ENCODE data around the gene FBN3.
A peak's percentile ranks its signal among the peaks of the same experiment; 100 is the strongest.

The FBN3 gene

DNA sequence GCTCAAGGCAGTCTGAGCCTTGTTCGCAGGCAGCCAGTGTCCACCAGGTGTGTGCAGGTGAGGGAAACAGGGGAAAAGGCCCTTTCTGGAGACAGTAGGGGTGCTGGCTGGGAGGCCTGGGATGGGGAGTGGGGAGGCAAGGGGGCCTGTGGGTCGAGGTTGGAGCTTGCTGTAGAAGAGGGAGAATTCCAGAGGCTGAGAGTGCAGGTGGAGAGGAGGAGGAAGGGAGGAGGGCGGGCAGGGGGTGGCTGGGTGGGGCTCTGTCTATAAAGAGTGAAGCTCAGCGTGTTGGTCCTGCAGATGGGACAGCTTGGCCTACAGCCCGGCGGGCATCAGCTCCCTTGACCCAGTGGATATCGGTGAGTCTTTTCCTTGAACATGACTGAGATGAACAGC is 96.9 kb downstream of the FBN3 start, which contains the start of gene CCL25:
Gene CCL25, plus strand, starts transcription at position 297 of the 396 bp plus-strand sequence. CDS start 290 bp downstream, outside the sequence.
- H3K4me1 ChIP-seq (ENCODE audit: insufficient read depth, insufficient read length): peaks cover 13% of the 10 kb centered on the region
- no peak for DNase-seq (ENCODE audit: low read depth, low spot score)
- no peak for TF ChIP-seq SUZ12 (IDR thresholded peaks at IDR 0.05; ENCODE audit: extremely low read depth, insufficient read depth, insufficient read length)
- no peak for TF ChIP-seq YY1 (IDR thresholded peaks at IDR 0.05; ENCODE audit: insufficient read depth, insufficient read length)
- TF ChIP-seq ZNF274 (IDR thresholded peaks at IDR 0.05; ENCODE audit: low read depth, low read length): no peak
- H3K9me3 ChIP-seq (ENCODE audit: insufficient read depth, low read length): no peaks in the 10 kb centered on the region
- no peaks in the 10 kb centered on the region for H3K36me3 ChIP-seq (ENCODE audit: insufficient read depth, insufficient read length, low read length)
- H3K4me3 ChIP-seq (ENCODE audit: insufficient read length, low read depth): no peak within 1 kb of the TSS
- peaks cover 15% of the 10 kb centered on the region for H3K27me3 ChIP-seq (ENCODE audit: insufficient read depth, insufficient read length)
- peak within 1 kb of the TSS; percentile 26 for H3K9ac ChIP-seq (ENCODE audit: insufficient read length, low read depth)

DNA sequence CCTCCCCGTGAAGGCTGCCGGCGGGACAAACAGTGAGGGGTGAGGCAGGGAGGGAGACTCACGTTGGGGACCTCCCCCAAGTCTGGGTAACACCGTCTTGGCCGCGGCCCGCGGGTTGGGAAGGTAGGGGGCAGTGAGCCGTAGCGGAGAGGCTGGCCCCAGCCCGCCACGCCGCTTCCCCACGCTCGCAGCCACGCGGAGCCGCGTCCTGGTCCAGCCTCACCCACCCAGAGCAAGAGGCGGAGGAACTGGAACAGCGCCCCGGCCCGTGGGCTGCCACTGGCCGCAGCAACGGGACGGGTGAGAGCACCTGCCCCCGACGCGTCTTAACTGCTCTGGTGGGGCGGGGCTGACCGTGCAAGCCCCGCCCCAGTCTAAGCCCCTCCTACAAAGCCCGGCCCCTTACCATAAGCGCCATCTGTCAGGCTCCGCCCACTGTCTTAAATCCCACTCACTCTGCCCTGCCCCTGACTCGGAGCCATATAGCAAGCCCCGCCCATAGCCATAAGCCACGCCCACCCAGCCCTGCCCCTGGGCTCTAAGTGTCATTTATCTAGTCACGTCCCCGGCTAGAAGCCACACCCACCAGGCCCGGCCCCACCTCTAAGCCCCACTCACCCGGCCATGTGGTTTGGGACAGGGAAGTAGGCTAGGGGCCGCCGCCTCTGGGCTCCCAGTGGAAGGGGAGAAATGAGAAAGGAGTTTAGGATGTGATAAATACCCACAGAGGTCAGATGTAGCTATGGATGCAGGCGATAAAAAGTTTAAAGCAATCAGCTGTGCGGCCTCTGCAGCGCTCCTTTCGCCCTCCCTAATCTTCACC is 98.9 kb downstream of the FBN3 start:
- H3K9ac ChIP-seq (ENCODE audit: insufficient read length, low read depth): peak overlapping the region; percentile 87
- peaks cover 15% of the 10 kb centered on the region for H3K27me3 ChIP-seq (ENCODE audit: insufficient read depth, insufficient read length)
- no peak for TF ChIP-seq YY1 (IDR thresholded peaks at IDR 0.05; ENCODE audit: insufficient read depth, insufficient read length)
- DNase-seq (ENCODE audit: low read depth, low spot score): peak; percentile 99
- H3K36me3 ChIP-seq (ENCODE audit: insufficient read depth, insufficient read length, low read length): no peaks in the 10 kb centered on the region
- peak overlapping the region; percentile 63 for H3K4me3 ChIP-seq (ENCODE audit: insufficient read length, low read depth)
- H3K4me1 ChIP-seq (ENCODE audit: insufficient read depth, insufficient read length): peaks cover 18% of the 10 kb centered on the region
- no peaks in the 10 kb centered on the region for H3K9me3 ChIP-seq (ENCODE audit: insufficient read depth, low read length)

DNA sequence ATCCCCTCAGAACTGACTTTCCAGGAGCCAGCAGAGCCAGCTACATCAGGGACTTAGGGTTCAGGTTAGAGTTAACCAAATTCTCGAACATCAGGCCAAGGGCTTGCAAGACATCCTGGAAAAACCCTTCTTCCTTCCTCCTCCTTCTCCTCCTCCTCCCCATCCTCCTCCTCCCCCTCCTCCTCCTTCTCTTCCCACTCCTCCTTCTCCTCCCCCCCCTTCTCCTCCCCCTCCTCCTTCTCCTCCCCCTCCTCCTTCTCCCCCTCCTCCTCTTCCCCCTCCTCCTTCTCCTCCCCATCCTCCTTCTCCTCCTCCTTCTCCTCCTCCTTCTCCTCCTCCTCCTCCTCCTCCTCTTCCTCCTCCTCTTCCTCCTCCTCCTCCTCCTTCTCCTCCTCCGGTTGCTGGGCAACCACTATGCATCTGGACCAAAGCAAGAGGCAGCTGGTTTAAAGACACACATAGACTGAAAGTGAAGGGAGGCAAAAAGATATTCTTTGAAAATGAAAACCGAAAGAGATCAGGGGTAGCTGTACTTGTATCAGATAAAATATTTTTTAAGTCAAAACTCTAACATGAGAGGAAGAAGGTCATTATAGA is 102.7 kb downstream of the FBN3 start:
- peaks cover 15% of the 10 kb centered on the region for H3K27me3 ChIP-seq (ENCODE audit: insufficient read depth, insufficient read length)
- H3K4me3 ChIP-seq (ENCODE audit: insufficient read length, low read depth): no peak overlapping the region
- no peak overlapping the region for H3K9ac ChIP-seq (ENCODE audit: insufficient read length, low read depth)
- H3K9me3 ChIP-seq (ENCODE audit: insufficient read depth, low read length): no peaks in the 10 kb centered on the region
- peaks cover 12% of the 10 kb centered on the region for H3K4me1 ChIP-seq (ENCODE audit: insufficient read depth, insufficient read length)
- TF ChIP-seq SUZ12 (IDR thresholded peaks at IDR 0.05; ENCODE audit: extremely low read depth, insufficient read depth, insufficient read length): no peak
- TF ChIP-seq YY1 (IDR thresholded peaks at IDR 0.05; ENCODE audit: insufficient read depth, insufficient read length): no peak
- TF ChIP-seq ZNF274 (IDR thresholded peaks at IDR 0.05; ENCODE audit: low read depth, low read length): no peak
- no peak for DNase-seq (ENCODE audit: low read depth, low spot score)
- no peaks in the 10 kb centered on the region for H3K36me3 ChIP-seq (ENCODE audit: insufficient read depth, insufficient read length, low read length)

DNA sequence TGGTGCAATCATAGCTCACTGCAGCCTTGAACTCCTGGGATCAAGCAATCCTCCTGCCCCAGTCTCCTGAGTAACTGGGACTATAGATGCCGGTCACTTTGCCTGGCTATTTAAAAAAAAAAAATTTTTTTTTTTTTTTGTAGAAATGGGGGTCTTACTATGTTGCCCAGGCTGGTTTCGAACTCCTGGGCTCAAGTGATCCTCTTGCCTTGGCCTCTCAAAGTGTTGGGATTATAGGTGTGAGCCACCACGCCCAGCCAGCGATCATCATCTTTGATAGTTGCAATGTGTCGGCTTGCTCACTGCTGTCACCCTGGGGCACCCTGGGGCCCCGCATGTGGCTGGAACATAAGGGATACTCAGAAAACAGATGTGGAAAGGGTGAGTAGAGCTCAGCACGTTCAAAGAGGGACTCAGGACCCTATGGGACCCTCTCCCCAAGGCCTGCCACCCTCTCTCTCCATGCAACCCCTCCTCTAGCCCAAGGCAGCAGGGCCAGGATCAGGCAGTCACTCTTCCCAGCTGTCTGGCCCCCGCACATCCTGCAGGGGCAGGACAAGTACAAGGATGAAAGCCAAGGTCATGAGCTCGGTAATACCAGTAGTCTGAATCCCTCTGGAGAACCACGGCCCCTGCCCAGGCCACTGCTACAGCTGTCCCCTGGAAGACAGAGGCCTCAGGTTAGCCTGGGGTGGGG is 103.4 kb downstream of the FBN3 start:
- peaks cover 15% of the 10 kb centered on the region for H3K27me3 ChIP-seq (ENCODE audit: insufficient read depth, insufficient read length)
- DNase-seq (ENCODE audit: low read depth, low spot score): no peak

DNA sequence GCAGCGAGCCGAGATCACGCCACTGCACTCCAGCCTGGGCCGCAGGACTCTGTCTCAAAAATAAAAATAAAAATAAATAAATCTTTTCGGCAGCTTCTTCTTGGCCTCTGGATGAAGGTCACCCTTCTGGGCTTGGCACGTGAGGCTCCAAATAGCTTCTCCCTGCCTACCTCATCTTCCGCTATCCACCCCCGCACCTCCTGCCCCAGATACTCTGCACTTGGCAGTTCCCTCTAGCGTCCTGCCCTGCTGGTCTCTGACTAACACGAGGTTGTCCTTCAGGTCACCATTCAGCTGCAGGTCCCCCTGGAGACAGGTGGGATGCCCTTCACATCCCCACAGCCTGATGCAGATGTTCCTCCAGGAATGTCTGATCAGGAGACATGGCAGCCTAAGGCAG is 105.4 kb downstream of the FBN3 start:
- Histone ChIP-seq H3K9ac (ENCODE audit: insufficient read length, low read depth) (no peak overlapping the region), H3K4me1 (ENCODE audit: insufficient read depth, insufficient read length) (peaks cover 11% of the 10 kb centered on the region), H3K36me3 (ENCODE audit: insufficient read depth, insufficient read length, low read length) (no peaks in the 10 kb centered on the region), H3K9me3 (ENCODE audit: insufficient read depth, low read length) (no peaks in the 10 kb centered on the region), H3K27me3 (ENCODE audit: insufficient read depth, insufficient read length) (peaks cover 2% of the 10 kb centered on the region), H3K4me3 (ENCODE audit: insufficient read length, low read depth) (no peak overlapping the region)
- no peak for DNase-seq (ENCODE audit: low read depth, low spot score)
- TF ChIP-seq ZNF274 (IDR thresholded peaks at IDR 0.05; ENCODE audit: low read depth, low read length) (no peak), YY1 (IDR thresholded peaks at IDR 0.05; ENCODE audit: insufficient read depth, insufficient read length) (no peak), SUZ12 (IDR thresholded peaks at IDR 0.05; ENCODE audit: extremely low read depth, insufficient read depth, insufficient read length) (no peak)

More for the DNA sequence above, 103.4 kb downstream of the FBN3 start:
- no peak for TF ChIP-seq ZNF274 (IDR thresholded peaks at IDR 0.05; ENCODE audit: low read depth, low read length)
- TF ChIP-seq SUZ12 (IDR thresholded peaks at IDR 0.05; ENCODE audit: extremely low read depth, insufficient read depth, insufficient read length): no peak
- no peak for TF ChIP-seq YY1 (IDR thresholded peaks at IDR 0.05; ENCODE audit: insufficient read depth, insufficient read length)
- H3K36me3 ChIP-seq (ENCODE audit: insufficient read depth, insufficient read length, low read length): no peaks in the 10 kb centered on the region
- no peak overlapping the region for H3K4me3 ChIP-seq (ENCODE audit: insufficient read length, low read depth)
- H3K9ac ChIP-seq (ENCODE audit: insufficient read length, low read depth): no peak overlapping the region
- peaks cover 14% of the 10 kb centered on the region for H3K4me1 ChIP-seq (ENCODE audit: insufficient read depth, insufficient read length)
- no peaks in the 10 kb centered on the region for H3K9me3 ChIP-seq (ENCODE audit: insufficient read depth, low read length)

GRCh38 chr19:8042900-8043299 is 106.5 kb downstream of the FBN3 start:
- Histone ChIP-seq H3K9ac (ENCODE audit: insufficient read length, low read depth) (no peak overlapping the region), H3K9me3 (ENCODE audit: insufficient read depth, low read length) (no peaks in the 10 kb centered on the region), H3K4me1 (ENCODE audit: insufficient read depth, insufficient read length) (peaks cover 11% of the 10 kb centered on the region), H3K36me3 (ENCODE audit: insufficient read depth, insufficient read length, low read length) (no peaks in the 10 kb centered on the region), H3K4me3 (ENCODE audit: insufficient read length, low read depth) (no peak overlapping the region), H3K27me3 (ENCODE audit: insufficient read depth, insufficient read length) (no peaks in the 10 kb centered on the region)
- no peak for DNase-seq (ENCODE audit: low read depth, low spot score)
- TF ChIP-seq YY1 (IDR thresholded peaks at IDR 0.05; ENCODE audit: insufficient read depth, insufficient read length): no peak
- no peak for TF ChIP-seq ZNF274 (IDR thresholded peaks at IDR 0.05; ENCODE audit: low read depth, low read length)

GRCh38 chr19:8041531-8041931 is 107.9 kb downstream of the FBN3 start:
- H3K9ac ChIP-seq (ENCODE audit: insufficient read length, low read depth): no peak overlapping the region
- TF ChIP-seq ZNF274 (IDR thresholded peaks at IDR 0.05; ENCODE audit: low read depth, low read length): no peak
- no peaks in the 10 kb centered on the region for H3K27me3 ChIP-seq (ENCODE audit: insufficient read depth, insufficient read length)
- DNase-seq (ENCODE audit: low read depth, low spot score): no peak
- no peaks in the 10 kb centered on the region for H3K9me3 ChIP-seq (ENCODE audit: insufficient read depth, low read length)
- no peaks in the 10 kb centered on the region for H3K36me3 ChIP-seq (ENCODE audit: insufficient read depth, insufficient read length, low read length)
- H3K4me3 ChIP-seq (ENCODE audit: insufficient read length, low read depth): no peak overlapping the region
- H3K4me1 ChIP-seq (ENCODE audit: insufficient read depth, insufficient read length): peaks cover 11% of the 10 kb centered on the region

Data from NT2/D1 (cell line).